ENCODE data around the gene RHEBL1. TPM values are rescaled to one million over a fixed set of nuclear protein-coding genes. Genes with fewer than 3 reads are reported as not detected.

Gene RHEBL1
- total RNA-seq, 6 donors from 2014 or later, result 0.97 to 1.4 (median 1.2) TPM; not detected in 2

DNA sequence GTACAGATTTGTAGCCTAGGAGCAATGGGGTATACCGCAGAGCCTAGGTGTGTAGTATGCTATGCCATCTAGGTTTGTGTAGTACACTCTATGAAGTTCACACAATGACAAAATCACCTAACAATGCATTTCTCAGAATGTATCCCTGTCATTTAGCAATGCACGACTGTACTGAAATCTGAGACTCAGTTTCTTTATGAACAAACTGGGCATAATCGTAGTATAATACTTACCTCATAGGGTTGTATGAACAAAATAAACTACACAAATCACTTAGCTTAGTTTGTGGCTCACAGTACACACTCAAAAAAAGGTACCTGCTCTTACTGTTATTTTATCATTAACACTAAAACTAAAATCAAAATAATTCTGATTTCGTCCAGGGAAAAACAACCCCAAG, 44.3 kb downstream of the RHEBL1 start:
- Histone ChIP-seq H3K36me3 (peaks cover 53 to 99% (median 86%) of the 10 kb centered on the region in 4 donors), H3K9me3 (no peaks in the 10 kb centered on the region), H3K27me3 (no peaks in the 10 kb centered on the region), H3K4me1 (no peaks in the 10 kb centered on the region), H3K4me3 (no peak overlapping the region), H3K27ac (no peak overlapping the region)
- TF ChIP-seq, protein P1, sequence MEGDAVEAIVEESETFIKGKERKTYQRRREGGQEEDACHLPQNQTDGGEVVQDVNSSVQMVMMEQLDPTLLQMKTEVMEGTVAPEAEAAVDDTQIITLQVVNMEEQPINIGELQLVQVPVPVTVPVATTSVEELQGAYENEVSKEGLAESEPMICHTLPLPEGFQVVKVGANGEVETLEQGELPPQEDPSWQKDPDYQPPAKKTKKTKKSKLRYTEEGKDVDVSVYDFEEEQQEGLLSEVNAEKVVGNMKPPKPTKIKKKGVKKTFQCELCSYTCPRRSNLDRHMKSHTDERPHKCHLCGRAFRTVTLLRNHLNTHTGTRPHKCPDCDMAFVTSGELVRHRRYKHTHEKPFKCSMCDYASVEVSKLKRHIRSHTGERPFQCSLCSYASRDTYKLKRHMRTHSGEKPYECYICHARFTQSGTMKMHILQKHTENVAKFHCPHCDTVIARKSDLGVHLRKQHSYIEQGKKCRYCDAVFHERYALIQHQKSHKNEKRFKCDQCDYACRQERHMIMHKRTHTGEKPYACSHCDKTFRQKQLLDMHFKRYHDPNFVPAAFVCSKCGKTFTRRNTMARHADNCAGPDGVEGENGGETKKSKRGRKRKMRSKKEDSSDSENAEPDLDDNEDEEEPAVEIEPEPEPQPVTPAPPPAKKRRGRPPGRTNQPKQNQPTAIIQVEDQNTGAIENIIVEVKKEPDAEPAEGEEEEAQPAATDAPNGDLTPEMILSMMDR (IDR thresholded peaks at IDR 0.05), result no peak
- TF ChIP-seq POLR2AphosphoS5 (IDR thresholded peaks at IDR 0.05), result no peak
- TF ChIP-seq POLR2A (IDR thresholded peaks at IDR 0.05), result no peak
- no peak for TF ChIP-seq EP300 (IDR thresholded peaks at IDR 0.05)
- 94 to 95% methylated on average over 4 of the region's 4 CpGs for WGBS, 2 donors
- no peak for DNase-seq
- no peak for ATAC-seq (ENCODE audit: low FRiP score in 2 of 2)

DNA sequence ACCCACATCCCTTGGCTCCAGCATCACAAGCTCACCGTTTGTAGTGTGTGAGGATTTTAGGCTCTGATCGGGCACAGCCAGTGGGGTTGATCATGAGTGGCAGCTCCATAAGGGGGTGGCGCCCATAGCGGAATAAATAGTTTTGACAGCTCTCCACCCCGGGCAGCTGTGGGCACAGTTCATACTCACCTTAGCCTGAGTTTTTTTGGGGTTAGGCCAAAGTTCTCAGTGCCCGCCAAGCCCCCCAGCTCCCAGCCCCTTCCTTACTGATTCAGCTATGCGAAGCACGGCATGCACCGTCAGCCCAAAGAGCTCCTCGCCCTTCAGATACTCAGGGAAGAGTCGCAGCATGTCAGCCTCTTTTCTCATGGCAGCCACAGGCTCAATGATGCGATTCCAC, 45.2 kb downstream of the RHEBL1 start:
- Histone ChIP-seq H3K9me3 (no peaks in the 10 kb centered on the region), H3K27ac (no peak overlapping the region), H3K36me3 (peaks cover 53 to 90% (median 83%) of the 10 kb centered on the region in 4 donors), H3K4me3 (no peak overlapping the region), H3K4me1 (peaks cover 0 to 5% (median 3%) of the 10 kb centered on the region in 4 donors), H3K27me3 (no peaks in the 10 kb centered on the region)
- TF ChIP-seq EP300 (IDR thresholded peaks at IDR 0.05) (no peak), POLR2AphosphoS5 (IDR thresholded peaks at IDR 0.05) (no peak)
- DNase-seq, result no peak
- WGBS, 2 donors, result 88 to 92% methylated on average over 10 to 12 of the region's 12 CpGs
- ATAC-seq (ENCODE audit: low FRiP score in 2 of 2), result no peak

DNA sequence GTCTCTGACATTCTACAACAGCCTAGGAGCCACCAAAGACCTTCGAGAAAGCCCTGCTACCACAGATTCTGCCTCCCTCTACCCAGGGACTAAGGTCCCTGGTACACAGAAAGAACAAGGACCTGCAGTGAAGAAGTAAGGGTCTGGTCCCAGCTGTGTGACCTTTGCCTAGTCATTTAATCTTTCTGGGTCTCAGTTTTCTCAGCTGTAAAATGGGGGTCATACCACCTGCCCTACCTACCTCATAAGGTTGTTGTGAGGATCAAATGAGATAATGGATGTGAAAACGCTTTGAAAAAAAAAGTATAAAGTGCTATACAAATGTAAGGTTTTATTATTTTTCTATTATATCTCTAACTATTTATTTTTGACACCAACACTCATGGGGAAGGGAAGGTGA, 46.0 kb downstream of the RHEBL1 start:
- no peak overlapping the region for H3K4me3 ChIP-seq
- ATAC-seq (ENCODE audit: low FRiP score in 2 of 2), result no peak
- WGBS, 2 donors, result 93 to 98% methylated on average over 2 of the region's 2 CpGs
- no peak for DNase-seq
- TF ChIP-seq EP300 (IDR thresholded peaks at IDR 0.05) (no peak), POLR2A (IDR thresholded peaks at IDR 0.05) (no peak), POLR2AphosphoS5 (IDR thresholded peaks at IDR 0.05) (no peak)
- TF ChIP-seq, protein P1 (IDR thresholded peaks at IDR 0.05), result no peak
- H3K9me3 ChIP-seq, result no peaks in the 10 kb centered on the region
- H3K36me3 ChIP-seq, result peaks cover 53 to 82% (median 76%) of the 10 kb centered on the region in 4 donors
- H3K27me3 ChIP-seq, result no peaks in the 10 kb centered on the region
- H3K27ac ChIP-seq, result no peak overlapping the region
- H3K4me1 ChIP-seq, result peaks cover 0 to 9% (median 8%) of the 10 kb centered on the region in 4 donors

DNA sequence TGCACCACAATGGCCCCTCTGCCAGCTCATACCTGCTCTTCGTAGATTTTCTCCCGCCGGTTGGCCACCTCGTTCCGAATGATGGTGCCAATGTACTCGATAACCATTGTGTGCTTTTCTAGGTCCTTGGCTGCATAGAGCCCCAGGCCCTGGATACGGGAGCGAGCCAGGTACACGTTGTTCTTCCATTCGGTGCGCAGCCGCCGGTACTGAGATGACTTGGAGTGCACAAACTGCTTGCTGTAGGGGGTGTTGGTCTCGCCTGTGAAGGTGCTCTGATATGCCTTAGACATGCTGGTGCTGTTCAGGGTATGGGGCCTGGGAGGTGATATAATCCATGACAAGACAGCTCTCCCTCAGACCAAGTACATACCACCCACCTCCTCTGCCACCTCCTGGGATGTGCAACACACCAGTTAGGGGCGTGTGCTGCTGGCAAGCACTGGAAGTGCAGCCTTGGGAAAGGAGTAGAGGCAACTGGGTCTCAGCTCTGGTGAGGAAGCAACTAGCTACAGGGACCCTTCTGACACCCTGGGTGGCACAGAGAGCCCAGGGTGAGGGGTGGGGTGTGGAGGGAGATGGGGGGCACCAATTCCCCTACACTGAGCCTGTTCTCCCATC, 47.1 kb downstream of the RHEBL1 start:
- H3K4me1 ChIP-seq, result peaks cover under 1 to 13% (median 12%) of the 10 kb centered on the region in 4 donors
- H3K27me3 ChIP-seq, result no peaks in the 10 kb centered on the region
- H3K36me3 ChIP-seq, result peaks cover 44 to 71% (median 65%) of the 10 kb centered on the region in 4 donors
- no peak overlapping the region for H3K4me3 ChIP-seq
- TF ChIP-seq EP300 (IDR thresholded peaks at IDR 0.05), result no peak
- no peak for TF ChIP-seq POLR2AphosphoS5 (IDR thresholded peaks at IDR 0.05)
- TF ChIP-seq, protein P1 (IDR thresholded peaks at IDR 0.05), result no peak
- TF ChIP-seq POLR2A (IDR thresholded peaks at IDR 0.05), result no peak
- ATAC-seq (ENCODE audit: low FRiP score in 2 of 2) (no peak), DNase-seq (no peak)
- no peak overlapping the region for H3K27ac ChIP-seq
- WGBS, 2 donors, result 95 to 96% methylated on average over 15 of the region's 15 CpGs
- H3K9me3 ChIP-seq, result no peaks in the 10 kb centered on the region

DNA sequence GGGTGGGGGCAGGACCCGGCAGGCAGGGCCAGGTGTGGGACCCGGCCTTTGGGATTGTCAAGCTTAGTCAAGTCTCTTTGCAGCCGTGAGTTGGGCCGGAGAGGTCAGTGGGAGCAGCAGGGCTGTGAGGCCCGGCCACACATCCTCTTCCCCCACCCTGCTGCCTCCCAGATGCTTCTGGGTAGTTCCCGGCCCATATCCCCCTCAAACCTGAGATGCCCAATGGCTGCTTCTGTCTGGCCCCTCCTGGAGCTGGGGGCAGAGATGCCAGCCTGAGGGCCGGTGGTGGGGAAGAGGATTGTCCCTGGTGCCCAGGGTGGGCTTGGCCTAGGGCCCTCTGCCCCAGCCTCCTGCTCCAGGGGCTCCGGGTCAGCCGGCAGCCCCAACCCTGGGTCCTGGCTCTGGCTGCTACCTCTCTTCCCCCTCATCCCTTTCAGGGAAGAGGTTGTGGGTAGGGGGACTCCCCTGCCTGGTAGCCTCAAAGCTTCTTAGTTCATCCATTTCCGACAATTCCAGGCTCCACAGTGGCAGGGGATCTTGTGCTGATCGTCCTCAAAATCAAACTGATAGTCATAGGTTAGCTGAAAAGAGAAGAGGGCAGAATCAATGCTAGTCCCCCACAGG, 48.4 kb downstream of the RHEBL1 start:
- H3K27me3 ChIP-seq, result no peaks in the 10 kb centered on the region
- TF ChIP-seq POLR2AphosphoS5 (IDR thresholded peaks at IDR 0.05), result no peak
- TF ChIP-seq EP300 (IDR thresholded peaks at IDR 0.05), result no peak
- TF ChIP-seq POLR2A (IDR thresholded peaks at IDR 0.05), result no peak
- TF ChIP-seq, protein P1 (IDR thresholded peaks at IDR 0.05), result no peak
- 86 to 89% methylated on average over 9 to 11 of the region's 11 CpGs for WGBS, 2 donors
- DNase-seq (peak in 1 of 2 donors; percentile 58), ATAC-seq (ENCODE audit: low FRiP score in 2 of 2) (no peak)
- no peak overlapping the region for H3K27ac ChIP-seq
- no peaks in the 10 kb centered on the region for H3K9me3 ChIP-seq
- H3K4me1 ChIP-seq, result peaks cover 5 to 23% (median 19%) of the 10 kb centered on the region in 4 donors
- peaks cover 35 to 58% (median 52%) of the 10 kb centered on the region in 4 donors for H3K36me3 ChIP-seq
- H3K4me3 ChIP-seq, result no peak overlapping the region

Data from upper lobe of left lung (tissue), 6 donors.